Neural progenitor cell (in vitro differentiated cells): ENCODE data around the gene PDE11A.

Experiments used
- EZH2 ChIP-seq: fragments of 200-600 bp; sonication (generic); IDR thresholded peaks from 2 replicates; pipeline ENCODE4 v1.6.1; 2017; ENCODE audit warnings: antibody characterized with exemption, mild to moderate bottlenecking, moderate library complexity
- TF ChIP-seq, protein P1 (sequence below): fragments of 200-600 bp; sonication (generic); IDR thresholded peaks from 2 replicates; pipeline ENCODE4 v1.5.1; 2017; ENCODE audit warnings: antibody characterized with exemption, mild to moderate bottlenecking

DNA sequence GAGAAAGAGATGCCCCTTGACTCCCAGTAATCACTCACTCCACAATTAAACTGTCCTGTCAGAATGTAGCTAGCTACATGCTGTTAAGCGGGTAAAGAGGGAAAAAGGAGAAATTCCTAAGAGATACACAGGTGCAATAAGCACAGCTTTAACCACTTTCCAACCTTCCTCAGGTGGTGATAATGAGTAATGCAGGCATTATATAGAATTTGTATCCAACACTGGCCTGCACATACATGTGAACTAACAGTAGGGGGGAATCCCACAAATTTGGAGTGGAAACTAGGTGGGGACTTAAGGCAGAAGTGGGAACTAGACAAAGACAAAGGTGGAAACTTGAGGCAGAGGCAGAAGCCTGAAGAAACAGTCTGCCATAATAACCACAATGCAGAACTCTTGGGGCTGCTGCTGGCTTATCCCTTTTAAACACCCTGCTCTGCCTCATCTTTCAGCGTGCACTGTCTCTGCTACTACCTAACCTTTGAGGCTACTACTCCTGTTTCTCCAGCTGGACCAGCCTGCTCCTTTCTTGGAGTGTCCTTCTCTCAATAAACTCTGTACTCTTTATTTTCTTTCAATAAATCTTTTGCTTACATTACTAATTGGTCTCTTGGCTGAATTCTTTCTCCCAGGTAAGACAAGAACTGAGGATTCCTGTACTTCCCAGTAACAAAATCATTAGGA is 259.7 kb downstream of the PDE11A start:
- TF ChIP-seq, protein P1, sequence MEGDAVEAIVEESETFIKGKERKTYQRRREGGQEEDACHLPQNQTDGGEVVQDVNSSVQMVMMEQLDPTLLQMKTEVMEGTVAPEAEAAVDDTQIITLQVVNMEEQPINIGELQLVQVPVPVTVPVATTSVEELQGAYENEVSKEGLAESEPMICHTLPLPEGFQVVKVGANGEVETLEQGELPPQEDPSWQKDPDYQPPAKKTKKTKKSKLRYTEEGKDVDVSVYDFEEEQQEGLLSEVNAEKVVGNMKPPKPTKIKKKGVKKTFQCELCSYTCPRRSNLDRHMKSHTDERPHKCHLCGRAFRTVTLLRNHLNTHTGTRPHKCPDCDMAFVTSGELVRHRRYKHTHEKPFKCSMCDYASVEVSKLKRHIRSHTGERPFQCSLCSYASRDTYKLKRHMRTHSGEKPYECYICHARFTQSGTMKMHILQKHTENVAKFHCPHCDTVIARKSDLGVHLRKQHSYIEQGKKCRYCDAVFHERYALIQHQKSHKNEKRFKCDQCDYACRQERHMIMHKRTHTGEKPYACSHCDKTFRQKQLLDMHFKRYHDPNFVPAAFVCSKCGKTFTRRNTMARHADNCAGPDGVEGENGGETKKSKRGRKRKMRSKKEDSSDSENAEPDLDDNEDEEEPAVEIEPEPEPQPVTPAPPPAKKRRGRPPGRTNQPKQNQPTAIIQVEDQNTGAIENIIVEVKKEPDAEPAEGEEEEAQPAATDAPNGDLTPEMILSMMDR: peak; percentile 10
- TF ChIP-seq EZH2: no peak
